ENCODE data around the gene SPEN. TPM values are rescaled to one million over a fixed set of nuclear protein-coding genes. Genes with fewer than 3 reads are reported as not detected.

SPEN gene
- polyA plus RNA-seq, 1 donor from 2014 or later, result 7.1 TPM

- H3K4me2 ChIP-seq (ENCODE audit: low read length), result no peak overlapping the region
- peaks cover 88% of the 10 kb centered on the region for H3K79me2 ChIP-seq (replicated peaks; ENCODE audit: insufficient read depth, low read length)
- no peaks in the 10 kb centered on the region for H3K36me3 ChIP-seq (ENCODE audit: insufficient read depth, low read length)
- H3K9me3 ChIP-seq (ENCODE audit: low read length), result no peaks in the 10 kb centered on the region
- no peak overlapping the region for H3K27ac ChIP-seq (ENCODE audit: low read length)
- H3K27me3 ChIP-seq (ENCODE audit: insufficient read depth, low read depth, low read length), result no peaks in the 10 kb centered on the region
- TF ChIP-seq, protein P1, sequence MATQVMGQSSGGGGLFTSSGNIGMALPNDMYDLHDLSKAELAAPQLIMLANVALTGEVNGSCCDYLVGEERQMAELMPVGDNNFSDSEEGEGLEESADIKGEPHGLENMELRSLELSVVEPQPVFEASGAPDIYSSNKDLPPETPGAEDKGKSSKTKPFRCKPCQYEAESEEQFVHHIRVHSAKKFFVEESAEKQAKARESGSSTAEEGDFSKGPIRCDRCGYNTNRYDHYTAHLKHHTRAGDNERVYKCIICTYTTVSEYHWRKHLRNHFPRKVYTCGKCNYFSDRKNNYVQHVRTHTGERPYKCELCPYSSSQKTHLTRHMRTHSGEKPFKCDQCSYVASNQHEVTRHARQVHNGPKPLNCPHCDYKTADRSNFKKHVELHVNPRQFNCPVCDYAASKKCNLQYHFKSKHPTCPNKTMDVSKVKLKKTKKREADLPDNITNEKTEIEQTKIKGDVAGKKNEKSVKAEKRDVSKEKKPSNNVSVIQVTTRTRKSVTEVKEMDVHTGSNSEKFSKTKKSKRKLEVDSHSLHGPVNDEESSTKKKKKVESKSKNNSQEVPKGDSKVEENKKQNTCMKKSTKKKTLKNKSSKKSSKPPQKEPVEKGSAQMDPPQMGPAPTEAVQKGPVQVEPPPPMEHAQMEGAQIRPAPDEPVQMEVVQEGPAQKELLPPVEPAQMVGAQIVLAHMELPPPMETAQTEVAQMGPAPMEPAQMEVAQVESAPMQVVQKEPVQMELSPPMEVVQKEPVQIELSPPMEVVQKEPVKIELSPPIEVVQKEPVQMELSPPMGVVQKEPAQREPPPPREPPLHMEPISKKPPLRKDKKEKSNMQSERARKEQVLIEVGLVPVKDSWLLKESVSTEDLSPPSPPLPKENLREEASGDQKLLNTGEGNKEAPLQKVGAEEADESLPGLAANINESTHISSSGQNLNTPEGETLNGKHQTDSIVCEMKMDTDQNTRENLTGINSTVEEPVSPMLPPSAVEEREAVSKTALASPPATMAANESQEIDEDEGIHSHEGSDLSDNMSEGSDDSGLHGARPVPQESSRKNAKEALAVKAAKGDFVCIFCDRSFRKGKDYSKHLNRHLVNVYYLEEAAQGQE (IDR thresholded peaks at IDR 0.05; ENCODE audit: borderline replicate concordance), result no peak
- TF ChIP-seq, protein P2, sequence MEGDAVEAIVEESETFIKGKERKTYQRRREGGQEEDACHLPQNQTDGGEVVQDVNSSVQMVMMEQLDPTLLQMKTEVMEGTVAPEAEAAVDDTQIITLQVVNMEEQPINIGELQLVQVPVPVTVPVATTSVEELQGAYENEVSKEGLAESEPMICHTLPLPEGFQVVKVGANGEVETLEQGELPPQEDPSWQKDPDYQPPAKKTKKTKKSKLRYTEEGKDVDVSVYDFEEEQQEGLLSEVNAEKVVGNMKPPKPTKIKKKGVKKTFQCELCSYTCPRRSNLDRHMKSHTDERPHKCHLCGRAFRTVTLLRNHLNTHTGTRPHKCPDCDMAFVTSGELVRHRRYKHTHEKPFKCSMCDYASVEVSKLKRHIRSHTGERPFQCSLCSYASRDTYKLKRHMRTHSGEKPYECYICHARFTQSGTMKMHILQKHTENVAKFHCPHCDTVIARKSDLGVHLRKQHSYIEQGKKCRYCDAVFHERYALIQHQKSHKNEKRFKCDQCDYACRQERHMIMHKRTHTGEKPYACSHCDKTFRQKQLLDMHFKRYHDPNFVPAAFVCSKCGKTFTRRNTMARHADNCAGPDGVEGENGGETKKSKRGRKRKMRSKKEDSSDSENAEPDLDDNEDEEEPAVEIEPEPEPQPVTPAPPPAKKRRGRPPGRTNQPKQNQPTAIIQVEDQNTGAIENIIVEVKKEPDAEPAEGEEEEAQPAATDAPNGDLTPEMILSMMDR (IDR thresholded peaks at IDR 0.05; ENCODE audit: poor library complexity, severe bottlenecking), result no peak
- TF ChIP-seq SMC3 (conservative IDR thresholded peaks at IDR 0.05; ENCODE audit: poor library complexity) (no peak), EZH2 (IDR thresholded peaks at IDR 0.05; ENCODE audit: borderline replicate concordance, insufficient read depth, low read length, poor library complexity, severe bottlenecking) (no peak), EP300 (conservative IDR thresholded peaks at IDR 0.05; ENCODE audit: poor library complexity, severe bottlenecking) (no peak), TAF1 (IDR thresholded peaks at IDR 0.05; ENCODE audit: low read depth) (no peak), MXI1 (conservative IDR thresholded peaks at IDR 0.05; ENCODE audit: poor library complexity, severe bottlenecking) (no peak), RAD21 (conservative IDR thresholded peaks at IDR 0.05) (no peak), POLR2AphosphoS5 (IDR thresholded peaks at IDR 0.05) (no peak)
- H3K9ac ChIP-seq (ENCODE audit: low read length), result no peak overlapping the region
- no peak overlapping the region for H3K4me3 ChIP-seq (ENCODE audit: low read length)
- H2AFZ ChIP-seq (ENCODE audit: low read depth, low read length), result no peak overlapping the region
- no peaks in the 10 kb centered on the region for H4K20me1 ChIP-seq (ENCODE audit: insufficient read depth)
- no peaks in the 10 kb centered on the region for H3K9me2 ChIP-seq (ENCODE audit: insufficient read depth, low read length)
- H3F3A ChIP-seq (ENCODE audit: insufficient read depth, low read length, poor library complexity, severe bottlenecking), result no peaks in the 10 kb centered on the region
Observed at GRCh38 chr1:15902882-15903281, 55.4 kb downstream of the SPEN start.

DNA sequence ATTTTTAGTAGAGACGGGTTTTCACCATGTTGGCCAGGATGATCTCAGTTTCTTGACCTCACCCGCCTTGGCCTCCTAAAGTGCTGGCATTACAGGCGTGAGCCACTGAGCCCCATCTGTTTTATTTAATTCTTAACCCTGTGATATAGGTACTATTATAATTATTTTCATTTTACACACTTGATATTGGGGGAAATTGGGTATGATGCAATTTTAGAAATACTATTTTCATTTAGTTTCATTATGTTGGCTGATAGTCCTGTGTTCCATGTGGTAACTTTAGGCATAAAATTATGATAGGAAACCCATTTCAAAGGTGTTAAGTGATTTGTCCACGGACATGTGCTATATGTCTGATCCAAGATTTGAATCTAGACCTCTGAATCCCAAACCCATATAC lies 61.1 kb downstream of the SPEN start:
- Histone ChIP-seq H3K36me3 (ENCODE audit: insufficient read depth, low read length) (peaks cover under 1% of the 10 kb centered on the region), H3K79me2 (replicated peaks; ENCODE audit: insufficient read depth, low read length) (peaks cover 58% of the 10 kb centered on the region), H3K9me2 (ENCODE audit: insufficient read depth, low read length) (no peaks in the 10 kb centered on the region), H2AFZ (ENCODE audit: low read depth, low read length) (no peak overlapping the region), H3K4me2 (ENCODE audit: low read length) (no peak overlapping the region), H3K9ac (ENCODE audit: low read length) (no peak overlapping the region), H3K27ac (ENCODE audit: low read length) (no peak overlapping the region), H3K9me3 (ENCODE audit: low read length) (no peaks in the 10 kb centered on the region), H3K27me3 (ENCODE audit: insufficient read depth, low read depth, low read length) (no peaks in the 10 kb centered on the region), H3K4me3 (ENCODE audit: low read length) (no peak overlapping the region), H4K20me1 (ENCODE audit: insufficient read depth) (no peaks in the 10 kb centered on the region), H3F3A (ENCODE audit: insufficient read depth, low read length, poor library complexity, severe bottlenecking) (no peaks in the 10 kb centered on the region)
- TF ChIP-seq SMC3 (conservative IDR thresholded peaks at IDR 0.05; ENCODE audit: poor library complexity) (no peak), TAF1 (IDR thresholded peaks at IDR 0.05; ENCODE audit: low read depth) (no peak), RAD21 (conservative IDR thresholded peaks at IDR 0.05) (no peak), EP300 (conservative IDR thresholded peaks at IDR 0.05; ENCODE audit: poor library complexity, severe bottlenecking) (no peak), EZH2 (IDR thresholded peaks at IDR 0.05; ENCODE audit: borderline replicate concordance, insufficient read depth, low read length, poor library complexity, severe bottlenecking) (no peak), MXI1 (conservative IDR thresholded peaks at IDR 0.05; ENCODE audit: poor library complexity, severe bottlenecking) (no peak), POLR2AphosphoS5 (IDR thresholded peaks at IDR 0.05) (no peak)
- TF ChIP-seq, protein P2 (IDR thresholded peaks at IDR 0.05; ENCODE audit: poor library complexity, severe bottlenecking), result no peak
- TF ChIP-seq, protein P1 (IDR thresholded peaks at IDR 0.05; ENCODE audit: borderline replicate concordance), result no peak

Measured in neural cell (in vitro differentiated cells).